Osteoblast (primary cell): ENCODE measurements around the gene AUH. TPM values are rescaled to one million over a fixed set of nuclear protein-coding genes. Genes with fewer than 3 reads are reported as not detected.
A peak's percentile ranks its signal among the peaks of the same experiment; 100 is the strongest.

Source experiments
- DNase-seq: peaks from one replicate; pipeline ENCODE4 v3.0.0; 2011; ENCODE audit warnings: low spot score, mixed read lengths; ENCODE audit not compliant: insufficient read length; ENCODE audit errors: missing footprints
- H2AFZ ChIP-seq: 2 replicates; pipeline ENCODE4 v1.6.0; 2011; ENCODE audit warnings: mild to moderate bottlenecking, low read length
- H3K27ac ChIP-seq: 2 replicates; pipeline ENCODE4 v1.5.1; 2011; ENCODE audit warnings: mild to moderate bottlenecking, low read depth, low read length, moderate library complexity
- H3K27me3 ChIP-seq: 2 replicates; pipeline ENCODE4 v1.6.0; 2012; ENCODE audit warnings: mild to moderate bottlenecking, control low read depth, inconsistent platforms, low read length, moderate library complexity; ENCODE audit not compliant: insufficient read depth
- H3K36me3 ChIP-seq: 2 replicates; pipeline ENCODE4 v1.5.1; 2011; ENCODE audit warnings: mild to moderate bottlenecking, low read length, control low read depth, moderate library complexity; ENCODE audit not compliant: insufficient read depth
- H3K4me1 ChIP-seq: 2 replicates; pipeline ENCODE4 v1.5.1; 2011; ENCODE audit warnings: mild to moderate bottlenecking, low read length, control low read depth, moderate library complexity; ENCODE audit not compliant: insufficient read depth
- H3K4me2 ChIP-seq: 2 replicates; pipeline ENCODE4 v1.6.0; 2011; ENCODE audit warnings: mild to moderate bottlenecking, low read length; ENCODE audit not compliant: insufficient read depth
- H3K4me3 ChIP-seq: fragments of 200-600 bp; sonication (generic); 3 replicates; pipeline ENCODE4 v1.5.1; 2012; ENCODE audit warnings: mild to moderate bottlenecking, low read length, inconsistent platforms; ENCODE audit not compliant: insufficient read depth
- H3K79me2 ChIP-seq: 2 replicates; pipeline ENCODE4 v1.6.0; 2012; ENCODE audit warnings: mild to moderate bottlenecking, low read length, control low read depth, inconsistent platforms; ENCODE audit not compliant: insufficient read depth
- H3K9me3 ChIP-seq: 2 replicates; pipeline ENCODE4 v1.5.1; 2011; ENCODE audit warnings: low read depth, low read length, control low read depth
- H4K20me1 ChIP-seq: 2 replicates; pipeline ENCODE4 v1.6.0; 2012; ENCODE audit warnings: mild to moderate bottlenecking, low read length, control low read depth; ENCODE audit not compliant: insufficient read depth
- CTCF ChIP-seq: IDR thresholded peaks from 2 replicates; pipeline ENCODE4 v1.5.1; 2011; ENCODE audit warnings: mild to moderate bottlenecking, low read depth, low read length, moderate library complexity; ENCODE audit errors: extremely low read depth
- total RNA-seq: library from RNA; depleted of rRNA; stranded (reverse); fragments of >200 nt; gene quantifications from 2 replicates; pipeline ENCODE4 v1.2.3, GENCODE V29; 2012

The AUH gene
- total RNA-seq, 1 donor, result 17.0 TPM

- Histone ChIP-seq H3K9me3 (no peaks in the 10 kb centered on the region), H3K4me1 (peaks cover 28% of the 10 kb centered on the region), H4K20me1 (no peaks in the 10 kb centered on the region), H3K4me2 (peak overlapping the region; percentile 47), H3K27ac (peak overlapping the region; percentile 66), H3K79me2 (no peaks in the 10 kb centered on the region), H3K4me3 (no peak overlapping the region), H3K27me3 (no peaks in the 10 kb centered on the region), H2AFZ (no peak overlapping the region), H3K36me3 (no peaks in the 10 kb centered on the region)
- DNase-seq, result peak; percentile 85
- TF ChIP-seq CTCF, result no peak
Measured at GRCh38 chr9:91302831-91303230, 58.9 kb downstream of the AUH start.

GRCh38 chr9:91301161-91301560 lies 60.6 kb downstream of the AUH start:
- no peak for DNase-seq
- no peak overlapping the region for H3K27ac ChIP-seq
- TF ChIP-seq CTCF, result no peak
- H2AFZ ChIP-seq, result no peak overlapping the region
- no peak overlapping the region for H3K4me2 ChIP-seq
- H3K4me1 ChIP-seq, result peaks cover 29% of the 10 kb centered on the region
- peaks cover 4% of the 10 kb centered on the region for H3K36me3 ChIP-seq
- no peaks in the 10 kb centered on the region for H3K79me2 ChIP-seq
- H3K27me3 ChIP-seq, result no peaks in the 10 kb centered on the region
- no peaks in the 10 kb centered on the region for H4K20me1 ChIP-seq
- no peaks in the 10 kb centered on the region for H3K9me3 ChIP-seq
- H3K4me3 ChIP-seq, result no peak overlapping the region

GRCh38 chr9:91298311-91298710 lies 63.4 kb downstream of the AUH start:
- no peak overlapping the region for H3K4me3 ChIP-seq
- DNase-seq, result peak; percentile 69

GRCh38 chr9:91297306-91297705 lies 64.4 kb downstream of the AUH start:
- Histone ChIP-seq H3K4me1 (peaks cover 16% of the 10 kb centered on the region), H3K79me2 (no peaks in the 10 kb centered on the region), H3K27ac (no peak overlapping the region), H3K4me3 (no peak overlapping the region), H3K9me3 (no peaks in the 10 kb centered on the region), H2AFZ (no peak overlapping the region), H3K36me3 (peaks cover 11% of the 10 kb centered on the region), H4K20me1 (no peaks in the 10 kb centered on the region), H3K27me3 (no peaks in the 10 kb centered on the region), H3K4me2 (no peak overlapping the region)
- TF ChIP-seq CTCF, result no peak
- no peak for DNase-seq

More at GRCh38 chr9:91298311-91298710, 63.4 kb downstream of the AUH start:
- no peaks in the 10 kb centered on the region for H3K27me3 ChIP-seq
- peaks cover 11% of the 10 kb centered on the region for H3K36me3 ChIP-seq
- H2AFZ ChIP-seq, result no peak overlapping the region
- H4K20me1 ChIP-seq, result no peaks in the 10 kb centered on the region
- H3K4me1 ChIP-seq, result peaks cover 19% of the 10 kb centered on the region
- TF ChIP-seq CTCF, result no peak
- no peaks in the 10 kb centered on the region for H3K79me2 ChIP-seq
- no peaks in the 10 kb centered on the region for H3K9me3 ChIP-seq
- H3K4me2 ChIP-seq, result peak overlapping the region; percentile 14
- peak overlapping the region; percentile 50 for H3K27ac ChIP-seq
